NCI-H226 (cell line): ENCODE results near the gene ST8SIA1.
"Not testable (repeated sequence)": the region's sequence is repeated elsewhere in the genome, so short reads cannot be mapped to it uniquely, and the experiment has no call there.

Experiments
- DNase-seq: peaks from one replicate; pipeline ENCODE4 v3.0.0-alpha.2; 2015

Gene ST8SIA1

GRCh38 chr12:22160396-22161003 is 174.0 kb downstream of the ST8SIA1 start:
- no peak for DNase-seq

GRCh38 chr12:22149286-22149685 is 185.2 kb downstream of the ST8SIA1 start:
- not testable (repeated sequence) for DNase-seq

GRCh38 chr12:22146686-22147085 is 187.8 kb downstream of the ST8SIA1 start:
- not testable (repeated sequence) for DNase-seq
